Astrocyte (in vitro differentiated cells and primary cell): ENCODE results near the gene STK17A.

ENCODE experiments used
- EZH2 ChIP-seq: IDR thresholded peaks from 2 replicates; pipeline ENCODE4 v1.6.1; 2012; ENCODE audit warnings: mild to moderate bottlenecking, low read length, inconsistent platforms; ENCODE audit not compliant: insufficient read depth
- TF ChIP-seq, protein P1 (sequence below): IDR thresholded peaks from 2 replicates; pipeline ENCODE4 v1.5.1; 2011; ENCODE audit warnings: low read depth, mild to moderate bottlenecking, inconsistent platforms, low read length, moderate library complexity; ENCODE audit not compliant: insufficient read depth

DNA sequence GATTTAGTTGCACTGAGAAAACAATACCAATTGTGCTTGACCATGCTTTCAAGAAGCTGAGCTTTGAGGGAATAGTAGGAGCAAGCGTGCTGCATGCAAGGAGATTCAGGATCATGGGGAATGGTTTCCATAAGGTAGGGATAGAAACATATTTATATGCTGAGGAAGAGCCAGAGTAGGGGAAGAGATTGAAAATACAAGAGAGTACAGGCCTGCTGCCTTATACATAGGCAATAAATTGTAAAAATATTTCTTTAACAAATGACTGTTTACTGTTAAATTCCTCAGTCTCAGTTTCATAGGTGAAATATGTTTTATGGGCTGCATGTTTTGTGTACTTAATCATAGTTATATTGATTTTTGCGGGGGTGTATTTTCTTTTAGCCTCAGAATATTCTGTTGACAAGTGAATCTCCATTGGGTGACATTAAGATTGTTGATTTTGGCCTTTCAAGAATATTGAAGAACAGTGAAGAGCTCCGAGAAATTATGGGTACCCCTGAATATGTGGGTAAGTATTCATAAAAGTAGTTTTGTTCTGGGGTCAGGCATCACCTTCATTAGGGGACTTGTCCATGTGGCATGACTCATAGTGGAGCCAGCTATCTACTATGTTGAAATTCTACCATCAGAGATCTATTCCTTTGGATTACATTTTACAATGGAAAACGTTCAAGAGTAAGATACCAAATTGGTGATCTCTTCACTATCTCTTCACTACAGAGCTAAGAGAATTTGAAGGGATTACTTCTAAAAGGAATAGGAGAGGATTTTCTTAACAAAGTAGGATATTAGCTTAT, 36.5 kb downstream of the STK17A start:
- TF ChIP-seq, protein P1, sequence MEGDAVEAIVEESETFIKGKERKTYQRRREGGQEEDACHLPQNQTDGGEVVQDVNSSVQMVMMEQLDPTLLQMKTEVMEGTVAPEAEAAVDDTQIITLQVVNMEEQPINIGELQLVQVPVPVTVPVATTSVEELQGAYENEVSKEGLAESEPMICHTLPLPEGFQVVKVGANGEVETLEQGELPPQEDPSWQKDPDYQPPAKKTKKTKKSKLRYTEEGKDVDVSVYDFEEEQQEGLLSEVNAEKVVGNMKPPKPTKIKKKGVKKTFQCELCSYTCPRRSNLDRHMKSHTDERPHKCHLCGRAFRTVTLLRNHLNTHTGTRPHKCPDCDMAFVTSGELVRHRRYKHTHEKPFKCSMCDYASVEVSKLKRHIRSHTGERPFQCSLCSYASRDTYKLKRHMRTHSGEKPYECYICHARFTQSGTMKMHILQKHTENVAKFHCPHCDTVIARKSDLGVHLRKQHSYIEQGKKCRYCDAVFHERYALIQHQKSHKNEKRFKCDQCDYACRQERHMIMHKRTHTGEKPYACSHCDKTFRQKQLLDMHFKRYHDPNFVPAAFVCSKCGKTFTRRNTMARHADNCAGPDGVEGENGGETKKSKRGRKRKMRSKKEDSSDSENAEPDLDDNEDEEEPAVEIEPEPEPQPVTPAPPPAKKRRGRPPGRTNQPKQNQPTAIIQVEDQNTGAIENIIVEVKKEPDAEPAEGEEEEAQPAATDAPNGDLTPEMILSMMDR = no peak
- no peak for TF ChIP-seq EZH2
